Left ventricle myocardium inferior (tissue), 1 donor: ENCODE measurements around the gene PHC1. TPM values are rescaled to one million over a fixed set of nuclear protein-coding genes. Genes with fewer than 3 reads are reported as not detected.
"Not testable (repeated sequence)": the region's sequence is repeated elsewhere in the genome, so short reads cannot be mapped to it uniquely, and the experiment has no call there.

ENCODE experiments used
- DNase-seq: peaks from one replicate; pipeline ENCODE4 v3.0.0-alpha.2; 2020
- H3K27ac ChIP-seq: fragments of 200-600 bp; replicated peaks from 2 replicates; pipeline ENCODE4 v1.8.0; 2021
- H3K27me3 ChIP-seq: fragments of 200-600 bp; 2 replicates; pipeline ENCODE4 v1.8.0; 2021; ENCODE audit warnings: low read depth
- H3K36me3 ChIP-seq: fragments of 200-600 bp; 2 replicates; pipeline ENCODE4 v1.8.0; 2021
- H3K4me1 ChIP-seq: fragments of 200-600 bp; 2 replicates; pipeline ENCODE4 v1.8.0; 2021
- H3K4me3 ChIP-seq: fragments of 200-600 bp; 2 replicates; pipeline ENCODE4 v1.8.0; 2021; ENCODE audit warnings: mild to moderate bottlenecking, moderate library complexity
- H3K9me3 ChIP-seq: fragments of 200-600 bp; replicated peaks from 2 replicates; pipeline ENCODE4 v1.8.0; 2021
- intact Hi-C: fragments of 100-400 bp; cut with micrococcal nuclease; formaldehyde crosslinking; loops from one replicate; pipeline ENCODE4 v1.11.0; 2022
- total RNA-seq: library from RNA; stranded (reverse); fragmentation: NEBNext Ultra II Directional; extraction: Animal tissue kit (Norgen Biotek cat#: 25700); gene quantifications from one replicate; pipeline ENCODE4 v1.2.1, GENCODE V29; 2021
- TF ChIP-seq, protein P1 (sequence below): fragments of 200-600 bp; IDR thresholded peaks from 2 replicates; pipeline ENCODE4 v1.8.0; 2021; ENCODE audit warnings: antibody characterized with exemption, mild to moderate bottlenecking, borderline replicate concordance
- donor health status: DM: no; HTN: yes; CAD: no; lungs with severe emphysema.

Gene PHC1
- total RNA-seq, 1 donor from 2014 or later: 23.4 TPM

DNA sequence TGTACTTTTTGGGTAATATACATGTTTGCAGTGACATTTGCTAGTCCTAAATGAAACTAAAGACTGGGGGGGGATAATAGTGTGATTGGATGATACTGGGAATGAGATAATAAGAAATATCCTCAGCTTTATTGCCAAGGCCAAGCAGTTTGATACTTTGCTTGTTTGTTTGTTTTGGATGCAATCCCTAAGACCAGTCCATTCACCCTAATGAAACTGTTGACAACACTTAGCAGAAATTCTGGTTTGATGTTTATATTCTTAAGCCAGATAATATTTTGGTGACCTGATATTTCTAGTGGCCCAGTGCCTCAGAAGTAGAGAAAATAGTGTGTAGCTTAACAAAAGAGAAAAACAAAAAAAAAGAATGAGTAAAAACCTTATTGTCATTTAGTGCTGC is 1.8 kb downstream of the PHC1 start:
- no peak for DNase-seq
- intact Hi-C loops: loop anchor here (10.0 kb wide), 1 partner anchor 129 kb away; no protein-coding TSS in a partner anchor
- Histone ChIP-seq H3K27me3 (no peaks in the 10 kb centered on the region), H3K9me3 (no peaks in the 10 kb centered on the region), H3K4me1 (peaks cover 49% of the 10 kb centered on the region), H3K27ac (no peak overlapping the region), H3K4me3 (peak overlapping the region; percentile 80), H3K36me3 (peaks cover 27% of the 10 kb centered on the region)
- TF ChIP-seq, protein P1, sequence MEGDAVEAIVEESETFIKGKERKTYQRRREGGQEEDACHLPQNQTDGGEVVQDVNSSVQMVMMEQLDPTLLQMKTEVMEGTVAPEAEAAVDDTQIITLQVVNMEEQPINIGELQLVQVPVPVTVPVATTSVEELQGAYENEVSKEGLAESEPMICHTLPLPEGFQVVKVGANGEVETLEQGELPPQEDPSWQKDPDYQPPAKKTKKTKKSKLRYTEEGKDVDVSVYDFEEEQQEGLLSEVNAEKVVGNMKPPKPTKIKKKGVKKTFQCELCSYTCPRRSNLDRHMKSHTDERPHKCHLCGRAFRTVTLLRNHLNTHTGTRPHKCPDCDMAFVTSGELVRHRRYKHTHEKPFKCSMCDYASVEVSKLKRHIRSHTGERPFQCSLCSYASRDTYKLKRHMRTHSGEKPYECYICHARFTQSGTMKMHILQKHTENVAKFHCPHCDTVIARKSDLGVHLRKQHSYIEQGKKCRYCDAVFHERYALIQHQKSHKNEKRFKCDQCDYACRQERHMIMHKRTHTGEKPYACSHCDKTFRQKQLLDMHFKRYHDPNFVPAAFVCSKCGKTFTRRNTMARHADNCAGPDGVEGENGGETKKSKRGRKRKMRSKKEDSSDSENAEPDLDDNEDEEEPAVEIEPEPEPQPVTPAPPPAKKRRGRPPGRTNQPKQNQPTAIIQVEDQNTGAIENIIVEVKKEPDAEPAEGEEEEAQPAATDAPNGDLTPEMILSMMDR: no peak

DNA sequence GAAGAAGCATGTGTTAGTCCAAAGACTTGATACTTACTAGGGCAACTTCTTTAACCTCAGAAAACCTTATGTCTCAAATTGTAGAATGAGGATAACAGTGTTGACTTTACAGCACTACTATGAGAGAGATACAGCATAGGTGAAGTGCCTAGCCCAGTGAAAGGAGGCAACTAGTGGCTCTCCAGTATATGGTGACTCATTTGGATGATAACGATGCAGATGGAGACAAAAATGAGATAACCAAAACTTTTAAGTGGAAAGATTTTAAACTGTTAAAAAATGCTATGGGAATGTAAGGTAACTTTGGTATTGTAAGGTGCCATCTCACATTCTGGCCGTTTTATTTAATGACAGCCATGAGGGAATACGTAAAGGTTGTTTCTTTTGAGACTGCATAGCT is 2.7 kb downstream of the PHC1 start:
- H3K9me3 ChIP-seq: no peaks in the 10 kb centered on the region
- H3K27ac ChIP-seq: no peak overlapping the region
- DNase-seq: no peak
- H3K27me3 ChIP-seq: no peaks in the 10 kb centered on the region
- no peak overlapping the region for H3K4me3 ChIP-seq
- TF ChIP-seq, protein P1: no peak
- peaks cover 43% of the 10 kb centered on the region for H3K4me1 ChIP-seq
- peaks cover 36% of the 10 kb centered on the region for H3K36me3 ChIP-seq
- intact Hi-C loops: loop anchor here (10.0 kb wide), 1 partner anchor 128 kb away; no protein-coding TSS in a partner anchor

DNA sequence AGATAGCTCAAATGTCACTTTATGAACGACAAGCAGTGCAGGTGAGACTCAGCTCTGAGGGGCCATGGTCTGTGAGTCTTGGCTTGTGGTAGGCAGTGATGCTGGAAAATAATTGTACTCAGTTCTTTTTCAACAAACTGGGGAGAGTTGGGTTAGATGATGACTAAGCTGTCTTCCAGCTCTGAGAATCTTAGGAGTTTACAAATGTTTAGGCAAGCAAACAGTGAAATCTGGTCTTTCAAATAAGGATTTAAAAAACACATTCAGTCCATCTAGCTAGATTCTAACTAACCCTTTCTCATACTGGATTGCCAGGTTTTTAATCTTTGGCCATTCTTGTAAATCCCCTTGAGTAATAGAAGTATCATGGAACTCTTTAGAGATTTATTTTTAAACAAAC is 3.4 kb downstream of the PHC1 start:
- H3K4me1 ChIP-seq: peaks cover 35% of the 10 kb centered on the region
- H3K9me3 ChIP-seq: no peaks in the 10 kb centered on the region
- H3K27ac ChIP-seq: no peak overlapping the region
- H3K4me3 ChIP-seq: no peak overlapping the region
- no peaks in the 10 kb centered on the region for H3K27me3 ChIP-seq
- no peak for DNase-seq
- peaks cover 43% of the 10 kb centered on the region for H3K36me3 ChIP-seq
- TF ChIP-seq, protein P1: no peak
- intact Hi-C loops: loop anchor here (10.0 kb wide), 1 partner anchor 127 kb away; no protein-coding TSS in a partner anchor

- not testable (repeated sequence) for H3K9me3 ChIP-seq, H3K27me3 ChIP-seq, H3K27ac ChIP-seq, H3K4me3 ChIP-seq, DNase-seq
- intact Hi-C loops: loop anchor here (10.0 kb wide), 1 partner anchor 125 kb away; no protein-coding TSS in a partner anchor
- Histone ChIP-seq H3K36me3 (peaks cover 50% of the 10 kb centered on the region), H3K4me1 (peaks cover 22% of the 10 kb centered on the region)
Observed at GRCh38 chr12:8919643-8920042, 5.3 kb downstream of the PHC1 start.

DNA sequence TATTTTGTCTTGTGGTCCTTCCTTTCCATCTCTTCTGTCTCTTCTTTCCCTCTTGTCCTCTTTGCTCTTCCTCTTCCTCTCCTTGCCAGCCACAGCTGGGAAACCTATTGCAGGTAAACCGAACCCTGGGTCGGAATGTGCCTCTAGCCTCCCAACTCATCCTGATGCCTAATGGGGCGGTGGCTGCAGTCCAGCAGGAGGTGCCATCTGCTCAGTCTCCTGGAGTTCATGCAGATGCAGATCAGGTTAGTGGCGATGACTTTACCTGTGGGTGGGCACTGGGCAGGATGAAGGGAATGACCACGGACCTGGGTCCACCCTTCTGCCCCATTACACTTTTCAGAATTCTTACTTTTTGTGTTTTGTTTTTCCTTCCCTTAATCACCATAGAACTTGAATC is 8.2 kb downstream of the PHC1 start:
- H3K4me3 ChIP-seq: no peak overlapping the region
- no peak overlapping the region for H3K27ac ChIP-seq
- DNase-seq: no peak
- intact Hi-C loops: no loop called here
- peaks cover 3% of the 10 kb centered on the region for H3K4me1 ChIP-seq
- TF ChIP-seq, protein P1: no peak
- H3K27me3 ChIP-seq: no peaks in the 10 kb centered on the region
- H3K9me3 ChIP-seq: no peaks in the 10 kb centered on the region
- H3K36me3 ChIP-seq: peaks cover 54% of the 10 kb centered on the region

- H3K4me3 ChIP-seq, H3K9me3 ChIP-seq, H3K4me1 ChIP-seq, intact Hi-C loops, DNase-seq, H3K27ac ChIP-seq, H3K27me3 ChIP-seq: not testable (repeated sequence)
- H3K36me3 ChIP-seq: peaks cover 69% of the 10 kb centered on the region
Observed at GRCh38 chr12:8930655-8931323, 16.5 kb downstream of the PHC1 start.

DNA sequence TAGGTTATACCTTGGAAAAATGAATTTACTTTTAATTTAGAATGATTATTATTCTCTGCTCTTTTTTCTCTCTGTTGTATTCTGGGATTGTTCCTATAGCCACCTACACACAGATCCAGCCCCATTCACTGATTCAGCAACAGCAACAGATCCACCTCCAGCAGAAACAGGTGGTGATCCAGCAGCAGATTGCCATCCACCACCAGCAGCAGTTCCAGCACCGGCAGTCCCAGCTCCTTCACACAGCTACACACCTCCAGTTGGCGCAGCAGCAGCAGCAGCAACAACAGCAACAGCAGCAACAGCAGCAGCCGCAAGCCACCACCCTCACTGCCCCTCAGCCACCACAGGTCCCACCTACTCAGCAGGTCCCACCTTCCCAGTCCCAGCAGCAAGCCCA is 18.2 kb downstream of the PHC1 start:
- DNase-seq, H3K27me3 ChIP-seq, H3K27ac ChIP-seq, intact Hi-C loops, H3K9me3 ChIP-seq, H3K4me1 ChIP-seq, H3K4me3 ChIP-seq: not testable (repeated sequence)
- peaks cover 79% of the 10 kb centered on the region for H3K36me3 ChIP-seq

GRCh38 chr12:8934080-8934479 is 19.8 kb downstream of the PHC1 start:
- peaks cover 85% of the 10 kb centered on the region for H3K36me3 ChIP-seq
- H3K4me1 ChIP-seq, intact Hi-C loops, H3K9me3 ChIP-seq, H3K4me3 ChIP-seq, DNase-seq, H3K27ac ChIP-seq, H3K27me3 ChIP-seq: not testable (repeated sequence)
